Measurements from ENCODE around the gene IGFALS. TPM values are rescaled to one million over a fixed set of nuclear protein-coding genes. Genes with fewer than 3 reads are reported as not detected.

IGFALS gene
- total RNA-seq, 4 donors from 2014 or later, result 0.59 to 0.69 (median 0.64) TPM

DNA sequence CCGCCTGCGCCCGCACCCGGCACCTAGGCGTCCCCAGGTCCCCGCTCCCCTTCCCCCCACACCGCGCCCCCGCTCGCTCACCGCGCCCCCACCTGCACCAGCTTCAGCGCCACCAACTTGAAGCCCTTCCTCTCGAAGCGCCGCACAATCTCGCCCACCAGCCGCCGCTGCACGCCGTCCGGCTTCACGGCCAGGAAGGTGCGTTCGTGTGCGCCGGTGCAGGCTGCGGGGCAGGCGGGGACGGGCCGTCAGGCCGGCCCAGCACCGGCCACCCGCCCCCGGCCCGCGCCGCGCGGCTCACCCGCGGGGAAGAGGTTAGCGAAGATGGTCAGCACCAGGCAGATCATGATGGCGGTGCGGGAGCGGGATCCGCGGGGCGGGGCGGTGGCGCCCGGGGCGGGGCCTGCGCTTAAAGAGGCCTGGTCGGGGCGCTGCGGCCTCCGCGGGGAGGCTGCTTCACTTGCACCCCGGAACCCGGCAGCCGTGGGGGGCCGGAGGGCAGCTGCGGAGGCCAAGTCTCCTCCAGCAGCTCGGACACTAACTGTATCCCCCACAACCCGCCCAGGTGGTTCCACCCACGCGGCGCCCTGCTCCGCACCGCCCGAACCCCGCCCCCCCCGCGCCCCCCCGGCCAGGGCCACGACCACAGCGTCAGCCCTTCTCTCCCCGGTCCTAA is 22.2 kb downstream of the IGFALS start, which contains the start of gene NME3:
Gene NME3, minus strand, starts transcription at position 356 of the 676 bp plus-strand sequence. Its CDS starts 9 bp downstream, at position 347.
- intact Hi-C loops (cut with DNase I; ENCODE audit: low total_unique reads), result no loop called here
- TF ChIP-seq, protein P1, sequence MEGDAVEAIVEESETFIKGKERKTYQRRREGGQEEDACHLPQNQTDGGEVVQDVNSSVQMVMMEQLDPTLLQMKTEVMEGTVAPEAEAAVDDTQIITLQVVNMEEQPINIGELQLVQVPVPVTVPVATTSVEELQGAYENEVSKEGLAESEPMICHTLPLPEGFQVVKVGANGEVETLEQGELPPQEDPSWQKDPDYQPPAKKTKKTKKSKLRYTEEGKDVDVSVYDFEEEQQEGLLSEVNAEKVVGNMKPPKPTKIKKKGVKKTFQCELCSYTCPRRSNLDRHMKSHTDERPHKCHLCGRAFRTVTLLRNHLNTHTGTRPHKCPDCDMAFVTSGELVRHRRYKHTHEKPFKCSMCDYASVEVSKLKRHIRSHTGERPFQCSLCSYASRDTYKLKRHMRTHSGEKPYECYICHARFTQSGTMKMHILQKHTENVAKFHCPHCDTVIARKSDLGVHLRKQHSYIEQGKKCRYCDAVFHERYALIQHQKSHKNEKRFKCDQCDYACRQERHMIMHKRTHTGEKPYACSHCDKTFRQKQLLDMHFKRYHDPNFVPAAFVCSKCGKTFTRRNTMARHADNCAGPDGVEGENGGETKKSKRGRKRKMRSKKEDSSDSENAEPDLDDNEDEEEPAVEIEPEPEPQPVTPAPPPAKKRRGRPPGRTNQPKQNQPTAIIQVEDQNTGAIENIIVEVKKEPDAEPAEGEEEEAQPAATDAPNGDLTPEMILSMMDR (IDR thresholded peaks at IDR 0.05), result no peak
- TF ChIP-seq POLR2A (IDR thresholded peaks at IDR 0.05), result no peak
- H3K4me3 ChIP-seq (ENCODE audit: low read depth, poor library complexity, severe bottlenecking), result peak within 1 kb of the TSS; percentile 95
- DNase-seq (ENCODE audit: low spot score in 2 of 2), result peak; percentile 74 to 96
- 2% methylated on average over 67 of the region's 79 CpGs; no CpG with 5 or more reads in 1 of the 2 donors for WGBS, 2 donors

DNA sequence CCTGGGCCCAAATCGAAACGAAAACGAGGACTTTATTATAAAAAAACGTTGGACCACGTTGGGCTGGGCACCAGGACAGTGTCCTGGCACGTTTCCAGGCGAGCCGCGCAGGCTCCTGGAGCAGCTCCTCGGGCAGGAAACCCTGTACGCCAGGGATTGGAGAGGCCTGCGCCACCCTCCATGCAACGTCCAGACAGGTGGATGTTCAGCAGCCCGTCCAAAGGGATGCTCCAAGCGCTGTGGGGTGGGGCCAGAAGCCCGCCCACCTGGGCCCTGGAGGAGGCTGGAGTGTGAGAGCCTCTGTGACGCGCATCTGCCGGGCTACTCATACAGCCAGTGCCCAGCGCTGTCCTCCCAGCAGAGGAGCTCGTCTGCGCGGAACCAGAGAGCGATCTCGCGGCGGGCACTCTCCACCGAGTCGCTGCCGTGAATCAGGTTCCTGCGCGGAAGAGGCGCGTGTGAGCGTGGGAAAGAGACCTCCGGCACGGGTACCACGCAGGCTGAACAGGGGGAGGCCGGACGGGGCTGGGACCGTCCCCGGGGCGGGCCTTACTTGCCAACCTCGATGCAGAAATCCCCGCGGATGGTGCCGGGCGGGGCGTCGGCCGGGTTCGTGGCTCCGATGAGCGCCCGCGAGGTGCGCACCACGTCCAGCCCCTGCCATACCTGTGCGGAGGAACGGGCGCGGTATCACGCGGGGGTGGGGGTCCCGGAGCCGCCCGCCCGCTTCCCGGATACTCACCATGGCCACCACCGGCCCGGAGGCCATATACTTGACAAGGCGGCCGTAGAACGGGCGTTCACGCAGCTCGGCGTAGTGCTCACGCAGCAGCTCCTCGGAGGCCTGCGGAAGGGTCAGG is 22.9 kb downstream of the IGFALS start:
- no peak for DNase-seq (ENCODE audit: low spot score in 2 of 2)
- TF ChIP-seq POLR2A (IDR thresholded peaks at IDR 0.05), result no peak
- TF ChIP-seq, protein P1 (IDR thresholded peaks at IDR 0.05), result no peak
- peak overlapping the region; percentile 95 for H3K4me3 ChIP-seq (ENCODE audit: low read depth, poor library complexity, severe bottlenecking)
- intact Hi-C loops (cut with DNase I; ENCODE audit: low total_unique reads), result no loop called here
- WGBS, 2 donors, result 6 to 7% methylated on average over 16 to 65 of the region's 81 CpGs

DNA sequence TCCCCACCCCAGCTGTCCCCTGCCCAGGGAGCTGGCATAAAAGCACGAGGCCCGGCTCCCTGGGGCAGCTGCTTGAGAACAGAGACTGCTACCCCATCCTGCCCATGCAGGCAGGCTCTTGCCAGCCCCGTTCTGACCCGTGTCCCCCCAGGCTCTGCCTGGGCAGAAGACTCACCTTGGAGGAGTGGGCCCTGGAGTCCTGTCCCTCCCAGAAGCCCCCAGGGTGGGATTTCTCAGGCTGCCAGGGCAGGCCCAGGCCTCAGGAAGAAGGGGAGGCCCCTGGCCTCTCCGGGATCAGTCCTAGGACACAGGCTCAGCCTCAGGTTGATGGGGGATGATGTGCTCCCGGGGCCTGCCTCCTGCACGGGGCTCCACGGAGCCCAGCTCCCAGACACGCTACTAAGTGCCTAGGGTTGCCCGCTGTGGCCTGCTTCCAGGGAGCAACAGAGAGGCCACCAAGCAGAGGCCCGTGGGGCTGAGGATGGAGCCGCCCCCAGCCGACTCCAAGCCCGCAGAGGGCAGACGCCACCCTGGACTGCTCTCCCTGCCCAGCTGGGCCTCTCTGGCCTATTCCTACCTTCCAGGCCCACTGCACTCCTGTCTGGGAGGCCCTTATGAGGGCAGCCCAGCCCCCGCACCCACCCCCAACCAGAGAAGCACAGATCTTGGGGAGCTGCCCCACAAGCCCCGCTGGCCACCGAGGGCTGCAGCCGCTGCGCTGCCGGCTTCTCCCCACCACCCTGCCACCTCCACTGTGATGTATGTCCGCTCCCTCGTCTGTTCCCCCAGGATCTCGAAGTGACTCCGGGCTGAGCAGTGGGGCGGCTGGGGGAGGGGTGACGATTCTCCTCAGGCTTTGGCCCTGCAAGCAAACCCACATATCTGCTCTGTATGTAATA is 23.9 kb downstream of the IGFALS start:
- no peak for DNase-seq (ENCODE audit: low spot score in 2 of 2)
- H3K4me3 ChIP-seq (ENCODE audit: low read depth, poor library complexity, severe bottlenecking), result no peak overlapping the region
- no peak for TF ChIP-seq POLR2A (IDR thresholded peaks at IDR 0.05)
- TF ChIP-seq, protein P1 (IDR thresholded peaks at IDR 0.05), result no peak
- intact Hi-C loops (cut with DNase I; ENCODE audit: low total_unique reads), result no loop called here
- WGBS, 2 donors, result 71 to 72% methylated on average over 19 to 20 of the region's 27 CpGs

DNA sequence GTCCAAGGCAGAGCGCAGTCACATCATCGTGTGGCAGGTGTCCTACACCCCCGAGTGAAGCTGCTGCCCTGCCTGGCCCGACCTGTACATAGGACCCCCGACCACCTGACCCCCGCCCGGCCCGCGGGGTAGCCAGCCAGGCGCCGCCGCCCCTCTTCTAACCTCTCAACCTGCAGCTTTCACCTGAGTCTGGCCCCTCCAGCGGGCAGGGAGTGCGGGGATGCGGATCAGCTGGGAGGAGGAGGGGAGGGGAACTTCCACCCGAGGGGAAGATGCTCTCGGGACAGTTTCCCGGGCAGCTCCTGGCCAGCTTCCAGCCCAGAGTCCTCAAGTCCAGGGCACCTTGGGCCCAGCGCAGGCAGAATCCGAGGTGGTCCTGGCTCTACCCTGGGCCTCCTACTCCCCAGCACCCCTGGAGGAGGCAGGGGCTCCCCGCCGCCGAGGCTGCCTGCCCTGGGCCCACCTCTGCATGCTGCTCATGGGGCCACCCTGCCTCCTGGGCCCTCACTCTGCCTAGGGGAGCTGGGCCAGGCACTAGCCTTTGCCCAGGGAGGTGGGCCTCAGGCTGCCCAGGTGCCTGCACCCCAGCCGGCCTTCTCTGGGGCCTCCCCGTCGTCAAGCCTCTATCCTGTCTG is 24.6 kb downstream of the IGFALS start:
- no peak for DNase-seq (ENCODE audit: low spot score in 2 of 2)
- intact Hi-C loops (cut with DNase I; ENCODE audit: low total_unique reads), result no loop called here
- H3K4me3 ChIP-seq (ENCODE audit: low read depth, poor library complexity, severe bottlenecking), result no peak overlapping the region
- TF ChIP-seq, protein P1 (IDR thresholded peaks at IDR 0.05), result no peak
- TF ChIP-seq POLR2A (IDR thresholded peaks at IDR 0.05), result no peak
- WGBS, 2 donors, result 73 to 77% methylated on average over 23 to 25 of the region's 26 CpGs

All from lower leg skin (tissue), 4 donors.